GM21737 (cell line): Measurements from ENCODE around the gene ZAR1L.

Source experiments
- ATAC-seq: cut with Tn5 transposase; IDR thresholded peaks from one replicate; pipeline ENCODE4 v1.9.1; 2021; ENCODE audit warnings: mild to moderate bottlenecking, moderate library complexity; ENCODE audit not compliant: unreplicated experiment

Gene ZAR1L

GRCh38 chr13:32302461-32302860, 12.7 kb downstream of the ZAR1L start:
- no peak for ATAC-seq

- no peak for ATAC-seq
Observed at GRCh38 chr13:32300920-32301319, 14.2 kb downstream of the ZAR1L start.

- no peak for ATAC-seq
Observed at GRCh38 chr13:32300406-32300805, 14.8 kb downstream of the ZAR1L start.

DNA sequence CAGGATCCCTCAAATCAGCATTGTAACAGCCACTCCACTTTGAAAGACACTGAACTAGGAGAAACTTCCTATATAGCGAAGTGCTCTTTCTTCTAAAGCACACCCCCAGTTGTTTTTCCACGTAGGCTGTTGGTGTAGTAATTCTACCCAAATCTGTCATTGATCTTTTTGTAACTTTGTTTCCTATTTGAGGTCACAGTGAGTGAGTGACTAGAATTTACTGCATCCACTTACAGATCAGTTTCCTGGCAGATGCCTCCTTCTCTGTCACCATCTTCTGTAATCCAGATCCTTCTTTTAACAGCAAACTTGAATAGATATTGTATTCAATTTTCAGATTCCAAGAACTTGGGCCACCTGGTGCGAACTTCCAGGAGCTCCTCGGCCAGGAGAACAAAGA, 15.3 kb downstream of the ZAR1L start:
- no peak for ATAC-seq

DNA sequence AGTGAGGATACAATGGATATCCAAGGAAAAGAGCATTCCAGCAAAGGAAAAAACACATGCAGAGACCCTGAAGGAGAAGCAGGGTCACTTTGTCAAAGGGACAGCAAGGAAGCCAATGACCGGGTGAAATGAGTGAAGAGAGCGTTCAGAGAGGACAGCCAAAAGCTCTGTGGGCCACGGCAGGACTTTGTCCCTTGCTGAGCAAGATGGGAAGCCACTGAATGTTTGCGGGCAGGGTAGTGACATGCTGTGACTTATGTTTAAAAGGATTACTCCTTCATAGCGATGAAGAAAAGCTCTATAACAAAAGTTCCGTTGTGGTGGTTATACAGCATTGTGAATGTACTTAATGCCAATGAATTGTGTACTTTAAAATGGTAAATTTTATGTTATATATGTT, 16.5 kb downstream of the ZAR1L start:
- ATAC-seq, result no peak

- no peak for ATAC-seq
Observed at GRCh38 chr13:32297206-32297605, 18.0 kb downstream of the ZAR1L start.

GRCh38 chr13:32285633-32285965, 29.6 kb downstream of the ZAR1L start:
- no peak for ATAC-seq

- no peak for ATAC-seq
Observed at GRCh38 chr13:32284927-32285632, 30.1 kb downstream of the ZAR1L start.

DNA sequence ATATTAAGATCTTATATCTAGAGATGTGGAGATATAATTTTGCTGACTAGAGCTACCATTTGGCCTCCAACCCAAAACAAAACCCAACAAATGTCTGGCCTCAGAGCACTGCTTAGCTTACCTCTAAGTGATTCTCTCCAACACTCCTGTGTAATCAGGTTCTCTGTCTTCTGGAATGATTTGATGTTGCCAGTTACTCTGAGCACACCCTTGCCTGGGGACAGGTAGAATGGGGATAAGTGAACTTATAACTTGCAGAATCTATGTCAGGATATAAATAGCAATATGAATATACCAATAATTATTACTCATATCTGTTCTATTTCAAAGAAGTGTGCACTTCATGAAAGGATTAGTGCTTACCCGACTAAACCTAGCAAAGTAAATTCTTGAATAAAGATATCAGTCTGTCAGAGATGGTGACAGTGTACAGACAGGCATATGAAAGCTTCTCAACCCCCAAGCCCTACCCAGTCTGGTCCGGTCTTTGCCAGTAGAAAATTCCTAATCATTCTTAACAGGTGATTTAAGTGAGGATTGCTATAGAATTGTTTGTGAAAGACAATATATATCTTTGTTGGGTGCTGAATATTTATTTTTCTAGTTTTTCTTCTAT, 33.0 kb downstream of the ZAR1L start:
- no peak for ATAC-seq

DNA sequence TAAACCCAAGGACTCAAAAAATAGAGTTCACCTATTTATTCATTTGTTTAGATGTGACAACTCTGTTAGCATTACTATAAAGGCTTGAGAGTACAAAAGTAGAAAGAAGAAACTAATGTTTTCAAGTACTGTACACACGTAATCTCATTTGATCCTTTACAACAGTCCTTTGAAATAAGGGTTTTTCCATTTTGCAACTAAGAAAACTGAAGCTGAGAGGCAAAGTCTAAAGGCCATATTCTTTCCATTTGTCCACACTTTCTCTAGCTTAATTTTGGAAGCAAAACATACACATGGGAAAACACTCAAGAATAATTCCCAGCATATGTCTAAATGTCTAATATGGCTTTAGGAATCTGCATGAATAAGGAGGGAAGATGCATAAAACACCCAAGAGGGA, 34.1 kb downstream of the ZAR1L start:
- no peak for ATAC-seq

DNA sequence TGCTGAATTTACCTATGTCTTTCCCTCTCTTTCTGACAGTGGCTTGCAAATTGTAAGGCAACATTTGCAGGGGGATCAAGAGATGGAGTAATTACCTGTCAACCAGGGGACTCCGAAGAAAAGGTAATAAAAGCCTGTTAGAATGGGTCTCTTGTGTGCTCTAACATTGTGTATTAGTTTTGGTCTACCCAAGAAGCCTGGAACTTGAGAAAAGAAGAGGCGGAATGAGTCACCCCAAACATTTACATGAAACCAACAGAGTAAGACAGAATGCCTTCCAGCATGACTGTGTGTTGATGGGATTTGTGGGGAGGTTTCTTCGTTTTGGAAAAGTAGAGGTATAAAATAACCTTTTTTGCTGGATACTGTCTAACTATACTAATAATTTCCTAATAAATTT, 36.7 kb downstream of the ZAR1L start:
- no peak for ATAC-seq

GRCh38 chr13:32277839-32278238, 37.3 kb downstream of the ZAR1L start:
- ATAC-seq, result no peak

GRCh38 chr13:32272021-32272683, 43.0 kb downstream of the ZAR1L start:
- ATAC-seq, result no peak

GRCh38 chr13:32267836-32268439, 47.2 kb downstream of the ZAR1L start:
- ATAC-seq, result no peak

DNA sequence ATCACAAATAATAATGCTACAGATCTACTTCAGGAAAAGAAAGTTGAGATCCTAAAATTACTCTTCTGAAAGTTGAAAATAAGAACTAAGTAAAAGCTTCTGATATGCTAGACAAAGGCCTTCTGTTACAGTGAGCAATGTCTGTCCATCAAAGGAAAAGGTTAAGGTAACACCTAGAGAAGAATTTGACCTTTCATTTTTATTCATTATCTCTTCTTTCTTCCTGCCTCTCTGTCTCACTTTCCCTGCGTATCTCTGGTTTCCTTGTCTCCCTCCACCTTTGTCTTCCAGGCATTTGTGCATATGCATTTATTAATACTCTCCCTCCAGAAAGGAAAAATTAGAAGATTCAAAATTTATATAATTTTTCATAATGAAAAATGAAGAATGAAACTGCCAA, 49.0 kb downstream of the ZAR1L start:
- no peak for ATAC-seq

DNA sequence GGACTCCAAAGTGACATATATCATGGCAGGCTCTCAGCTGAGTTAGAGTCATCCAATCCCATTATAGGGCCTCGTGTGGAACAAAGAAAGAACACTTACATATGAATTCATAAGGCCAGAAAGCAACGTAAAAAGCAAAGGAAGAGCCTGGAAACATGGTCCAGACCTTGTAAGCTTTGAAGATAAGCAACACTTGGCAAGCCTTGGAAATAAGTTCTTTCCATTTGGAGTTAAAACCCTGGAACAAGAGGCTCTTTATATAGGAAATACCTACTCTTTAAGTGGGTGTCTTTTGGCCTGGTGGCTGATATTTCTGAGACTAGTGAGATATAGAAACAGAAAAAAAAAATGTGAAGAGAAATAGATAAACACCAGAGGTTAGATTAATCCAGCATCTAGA, 49.4 kb downstream of the ZAR1L start:
- no peak for ATAC-seq

DNA sequence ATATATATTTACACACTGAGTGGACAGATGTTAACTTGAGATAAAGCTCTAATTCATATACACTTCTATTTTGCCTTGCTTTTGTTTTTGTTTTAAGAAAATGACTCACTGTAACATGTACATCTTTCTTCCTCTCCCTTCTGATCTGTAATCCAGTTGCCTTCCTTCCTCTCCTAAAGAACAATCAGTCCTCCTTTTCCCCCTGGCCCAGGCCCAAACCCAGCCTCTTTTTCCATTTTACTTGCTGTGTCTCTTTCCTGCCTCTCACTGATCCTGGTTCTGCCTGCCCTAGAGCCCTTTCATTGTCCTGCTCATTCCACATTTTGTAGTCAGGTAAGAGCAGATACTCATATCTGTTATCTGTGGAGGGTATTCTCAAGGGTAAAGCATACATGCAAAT, 50.8 kb downstream of the ZAR1L start:
- no peak for ATAC-seq

- no peak for ATAC-seq
Observed at GRCh38 chr13:32262619-32263018, 52.5 kb downstream of the ZAR1L start.

- ATAC-seq, result no peak
Observed at GRCh38 chr13:32262165-32262564, 53.0 kb downstream of the ZAR1L start.

DNA sequence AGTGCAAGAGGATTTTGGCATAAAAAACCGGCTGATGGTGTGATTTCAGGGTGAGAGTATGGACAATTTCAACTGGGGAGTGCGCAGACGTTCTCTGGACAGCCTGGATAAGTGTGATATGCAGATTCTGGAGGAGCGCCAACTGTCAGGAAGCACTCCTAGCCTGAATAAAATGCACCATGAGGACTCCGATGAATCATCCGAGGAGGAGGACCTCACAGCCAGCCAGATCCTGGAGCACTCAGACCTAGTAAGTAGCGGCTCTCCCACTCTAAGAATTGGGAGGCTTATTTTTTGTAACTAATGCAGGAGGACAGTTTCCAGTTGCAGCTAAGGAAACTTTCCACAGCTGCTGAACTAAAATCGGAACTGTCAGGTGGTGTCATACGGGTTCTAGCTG, 53.6 kb downstream of the ZAR1L start:
- ATAC-seq, result no peak

GRCh38 chr13:32259116-32259515, 56.0 kb downstream of the ZAR1L start:
- ATAC-seq, result no peak

GRCh38 chr13:32257649-32258048, 57.5 kb downstream of the ZAR1L start:
- ATAC-seq, result no peak
